Measurements from ENCODE around the gene PPARA. TPM values are rescaled to one million over a fixed set of nuclear protein-coding genes. Genes with fewer than 3 reads are reported as not detected.
A peak's percentile ranks its signal among the peaks of the same experiment; 100 is the strongest.

Gene PPARA
- total RNA-seq, 1 donor from 2014 or later: 101 TPM

GRCh38 chr22:46281866-46282678, 131.7 kb downstream of the PPARA start:
- Histone ChIP-seq H3K27ac (replicated peaks) (peak overlapping the region; percentile 89), H3K4me3 (no peak overlapping the region), H3K9me3 (replicated peaks) (no peaks in the 10 kb centered on the region), H3K36me3 (peaks cover 100% of the 10 kb centered on the region), H3K4me1 (peaks cover 31% of the 10 kb centered on the region), H3K27me3 (ENCODE audit: low read depth) (no peaks in the 10 kb centered on the region)
- DNase-seq: no peak
- intact Hi-C loops (cut with micrococcal nuclease): no loop called here
- no peak for TF ChIP-seq CTCF (IDR thresholded peaks at IDR 0.05; ENCODE audit: borderline replicate concordance)

GRCh38 chr22:46286006-46286405, 135.7 kb downstream of the PPARA start:
- Histone ChIP-seq H3K4me3 (no peak overlapping the region), H3K27ac (replicated peaks) (no peak overlapping the region), H3K36me3 (peaks cover 73% of the 10 kb centered on the region), H3K4me1 (peaks cover 44% of the 10 kb centered on the region), H3K27me3 (ENCODE audit: low read depth) (no peaks in the 10 kb centered on the region), H3K9me3 (replicated peaks) (no peaks in the 10 kb centered on the region)
- no peak for DNase-seq
- TF ChIP-seq CTCF (IDR thresholded peaks at IDR 0.05; ENCODE audit: borderline replicate concordance): no peak
- intact Hi-C loops (cut with micrococcal nuclease): no loop called here

- no peak for TF ChIP-seq CTCF (IDR thresholded peaks at IDR 0.05; ENCODE audit: borderline replicate concordance)
- peaks cover 73% of the 10 kb centered on the region for H3K36me3 ChIP-seq
- H3K27ac ChIP-seq (replicated peaks): peak overlapping the region; percentile 86
- H3K4me1 ChIP-seq: peaks cover 52% of the 10 kb centered on the region
- intact Hi-C loops (cut with micrococcal nuclease): no loop called here
- peak overlapping the region; percentile 46 for H3K4me3 ChIP-seq
- no peak for DNase-seq
- peaks cover 8% of the 10 kb centered on the region for H3K9me3 ChIP-seq (replicated peaks)
- no peaks in the 10 kb centered on the region for H3K27me3 ChIP-seq (ENCODE audit: low read depth)
Observed at GRCh38 chr22:46286941-46287872, 136.9 kb downstream of the PPARA start.

- DNase-seq: peak; percentile 51
- intact Hi-C loops (cut with micrococcal nuclease): no loop called here
- no peak for TF ChIP-seq CTCF (IDR thresholded peaks at IDR 0.05; ENCODE audit: borderline replicate concordance)
- Histone ChIP-seq H3K4me3 (peak overlapping the region; percentile 46), H3K9me3 (replicated peaks) (peaks cover 8% of the 10 kb centered on the region), H3K36me3 (peaks cover 73% of the 10 kb centered on the region), H3K27me3 (ENCODE audit: low read depth) (no peaks in the 10 kb centered on the region), H3K4me1 (peaks cover 52% of the 10 kb centered on the region), H3K27ac (replicated peaks) (peak overlapping the region; percentile 86)
Observed at GRCh38 chr22:46287873-46288751, 137.8 kb downstream of the PPARA start.

DNA sequence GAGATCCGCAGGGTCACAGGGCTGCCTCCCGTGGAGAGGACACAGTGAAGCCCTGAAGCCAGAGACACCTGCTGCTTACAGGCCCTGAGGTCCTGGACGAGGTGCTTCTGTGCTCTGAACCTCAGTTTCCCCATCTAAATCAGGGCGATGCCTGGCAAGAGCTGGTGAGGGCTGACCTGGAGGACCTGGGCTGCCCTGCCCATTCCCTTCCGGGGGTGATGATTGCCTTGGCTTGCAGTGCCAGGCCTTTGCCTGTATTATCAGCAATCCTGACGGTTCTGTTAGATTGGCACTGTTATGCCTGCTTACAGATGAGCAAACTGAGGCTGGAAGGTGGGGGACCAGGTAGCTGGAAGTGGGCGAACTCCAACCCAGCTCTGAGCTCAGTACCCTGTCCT, 138.5 kb downstream of the PPARA start:
- no peak for DNase-seq
- H3K4me3 ChIP-seq: no peak overlapping the region
- H3K27ac ChIP-seq (replicated peaks): peak overlapping the region; percentile 86
- peaks cover 8% of the 10 kb centered on the region for H3K9me3 ChIP-seq (replicated peaks)
- intact Hi-C loops (cut with micrococcal nuclease): no loop called here
- H3K27me3 ChIP-seq (ENCODE audit: low read depth): no peaks in the 10 kb centered on the region
- no peak for TF ChIP-seq CTCF (IDR thresholded peaks at IDR 0.05; ENCODE audit: borderline replicate concordance)
- peaks cover 73% of the 10 kb centered on the region for H3K36me3 ChIP-seq
- H3K4me1 ChIP-seq: peaks cover 52% of the 10 kb centered on the region

Data from left ventricle myocardium inferior (tissue), 1 donor.